ENCODE measurements around the gene RND3. TPM values are rescaled to one million over a fixed set of nuclear protein-coding genes. Genes with fewer than 3 reads are reported as not detected.

RND3 gene
- total and polyA plus RNA-seq, 9 donors, result 2.5 to 23.0 (median 11.4) TPM

- intact Hi-C loops (cut with DNase I), result no loop called here
- DNase-seq, result no peak
- WGBS, 3 donors, result 37 to 56% (median 55%) methylated on average over 1 of the region's 1 CpG
- Histone ChIP-seq H3K4me1 (ENCODE audit: insufficient read depth) (no peaks in the 10 kb centered on the region), H3K4me3 (no peak overlapping the region), H3K9me3 (no peaks in the 10 kb centered on the region), H3K36me3 (no peaks in the 10 kb centered on the region), H3K27me3 (no peaks in the 10 kb centered on the region), H3K27ac (no peak overlapping the region)
- TF ChIP-seq CTCF (IDR thresholded peaks at IDR 0.05), result no peak
- no peak for TF ChIP-seq POLR2A (IDR thresholded peaks at IDR 0.05)
- no peak for TF ChIP-seq EP300 (IDR thresholded peaks at IDR 0.05)
Measured at GRCh38 chr2:150431561-150432311, 55.7 kb downstream of the RND3 start.

DNA sequence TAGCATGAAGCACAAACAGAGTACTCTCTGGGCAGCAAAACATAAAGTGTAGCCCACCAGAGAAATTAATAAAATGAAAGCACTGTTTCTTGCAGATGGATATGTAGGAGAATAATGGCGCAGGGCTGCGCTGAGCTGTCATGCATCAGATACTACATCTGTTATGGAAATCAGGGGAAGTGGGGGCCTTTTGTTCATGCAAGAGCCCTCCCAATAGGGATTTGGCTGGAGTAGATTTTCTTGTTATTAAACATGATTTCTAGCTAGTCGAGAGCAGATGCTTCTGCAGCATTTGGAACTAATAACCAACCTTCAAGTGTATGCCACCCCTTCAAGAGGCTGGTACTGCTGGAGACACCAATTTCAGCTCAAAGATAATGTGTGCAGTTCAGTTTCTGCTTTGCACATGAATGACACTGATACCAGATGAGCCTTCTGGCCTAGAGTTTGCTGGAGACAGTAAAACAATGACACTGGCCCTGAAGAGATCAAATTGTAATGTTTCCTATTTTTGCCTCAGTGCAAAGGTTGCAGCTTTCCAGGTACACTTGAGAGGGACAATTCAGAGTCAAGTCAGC is 58.0 kb downstream of the RND3 start:
- no peaks in the 10 kb centered on the region for H3K4me1 ChIP-seq (ENCODE audit: insufficient read depth)
- no peaks in the 10 kb centered on the region for H3K27me3 ChIP-seq
- TF ChIP-seq EP300 (IDR thresholded peaks at IDR 0.05) (no peak), POLR2A (IDR thresholded peaks at IDR 0.05) (no peak), CTCF (IDR thresholded peaks at IDR 0.05) (no peak)
- no peak for DNase-seq
- H3K36me3 ChIP-seq, result no peaks in the 10 kb centered on the region
- no peak overlapping the region for H3K4me3 ChIP-seq
- WGBS, 3 donors, result 85 to 92% (median 86%) methylated on average over 3 of the region's 3 CpGs
- no peaks in the 10 kb centered on the region for H3K9me3 ChIP-seq
- intact Hi-C loops (cut with DNase I), result no loop called here
- no peak overlapping the region for H3K27ac ChIP-seq

GRCh38 chr2:150428641-150429040 is 58.8 kb downstream of the RND3 start:
- intact Hi-C loops (cut with DNase I), result no loop called here
- WGBS, 3 donors, result 44 to 55% (median 55%) methylated on average over 2 of the region's 2 CpGs
- TF ChIP-seq CTCF (IDR thresholded peaks at IDR 0.05) (no peak), EP300 (IDR thresholded peaks at IDR 0.05) (no peak), POLR2A (IDR thresholded peaks at IDR 0.05) (no peak)
- Histone ChIP-seq H3K27me3 (no peaks in the 10 kb centered on the region), H3K36me3 (no peaks in the 10 kb centered on the region), H3K4me1 (ENCODE audit: insufficient read depth) (no peaks in the 10 kb centered on the region), H3K9me3 (no peaks in the 10 kb centered on the region), H3K4me3 (no peak overlapping the region), H3K27ac (no peak overlapping the region)
- DNase-seq, result no peak

- Histone ChIP-seq H3K4me1 (ENCODE audit: insufficient read depth) (no peaks in the 10 kb centered on the region), H3K27me3 (no peaks in the 10 kb centered on the region), H3K4me3 (no peak overlapping the region), H3K27ac (no peak overlapping the region), H3K36me3 (no peaks in the 10 kb centered on the region), H3K9me3 (no peaks in the 10 kb centered on the region)
- no peak for DNase-seq
- TF ChIP-seq CTCF (IDR thresholded peaks at IDR 0.05), result no peak
- no peak for TF ChIP-seq POLR2A (IDR thresholded peaks at IDR 0.05)
- no peak for TF ChIP-seq EP300 (IDR thresholded peaks at IDR 0.05)
- 78 to 82% (median 80%) methylated on average over 3 of the region's 3 CpGs for whole genome bisulfite sequencing, 3 donors
- intact Hi-C loops (cut with DNase I), result no loop called here
Measured at GRCh38 chr2:150427298-150427697, 60.2 kb downstream of the RND3 start.

Data from ovary (tissue), 9 donors.